HG03159 (cell line): ENCODE measurements around the gene MPZL1.
"Not testable (repeated sequence)": the region's sequence is repeated elsewhere in the genome, so short reads cannot be mapped to it uniquely, and the experiment has no call there.

ENCODE experiments used
- ATAC-seq: cut with Tn5 transposase; IDR thresholded peaks from one replicate; pipeline ENCODE4 v1.9.1; 2021; ENCODE audit warnings: mild to moderate bottlenecking, moderate library complexity; ENCODE audit not compliant: unreplicated experiment

The MPZL1 gene

DNA sequence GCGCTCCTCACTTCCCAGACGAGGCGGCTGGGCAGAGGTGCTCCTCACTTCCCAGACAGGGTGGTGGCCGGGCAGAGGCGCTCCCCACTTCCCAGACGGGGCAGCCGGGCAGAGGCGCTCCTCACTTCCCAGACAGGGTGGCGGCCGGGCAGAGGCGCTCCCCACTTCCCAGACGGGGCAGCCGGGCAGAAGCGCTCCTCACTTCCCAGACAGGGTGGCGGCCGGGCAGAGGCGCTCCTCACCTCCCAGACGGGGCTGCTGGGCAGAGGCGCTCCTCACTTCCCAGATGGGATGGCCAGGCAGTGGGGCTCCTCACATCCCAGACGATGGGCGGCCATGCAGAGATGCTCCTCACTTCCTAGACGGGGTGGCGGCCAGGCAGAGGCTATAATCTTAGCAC, 84.5 kb downstream of the MPZL1 start:
- ATAC-seq = not testable (repeated sequence)

GRCh38 chr1:167806676-167807075, 84.9 kb downstream of the MPZL1 start:
- ATAC-seq = not testable (repeated sequence)

- ATAC-seq = no peak
Measured at GRCh38 chr1:167808104-167808503, 86.3 kb downstream of the MPZL1 start.

DNA sequence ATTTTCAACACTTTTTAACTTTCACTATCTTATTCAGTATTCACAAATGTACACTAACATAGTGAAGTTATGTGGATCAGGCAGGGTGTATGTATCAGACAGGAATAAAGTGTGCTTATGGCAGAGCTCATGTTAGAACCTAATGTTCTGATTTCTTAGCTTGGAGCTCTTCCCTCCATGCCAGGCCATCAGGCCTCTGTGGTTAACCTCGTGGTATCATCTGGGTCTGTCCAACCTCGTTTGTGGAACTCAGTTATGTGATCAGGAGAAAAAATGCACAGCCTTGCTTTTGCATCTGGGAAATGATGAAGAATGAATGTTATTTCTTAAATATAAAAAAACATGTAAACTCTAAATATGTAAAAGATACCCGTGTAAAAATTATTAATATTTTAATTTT, 86.9 kb downstream of the MPZL1 start:
- ATAC-seq = no peak

DNA sequence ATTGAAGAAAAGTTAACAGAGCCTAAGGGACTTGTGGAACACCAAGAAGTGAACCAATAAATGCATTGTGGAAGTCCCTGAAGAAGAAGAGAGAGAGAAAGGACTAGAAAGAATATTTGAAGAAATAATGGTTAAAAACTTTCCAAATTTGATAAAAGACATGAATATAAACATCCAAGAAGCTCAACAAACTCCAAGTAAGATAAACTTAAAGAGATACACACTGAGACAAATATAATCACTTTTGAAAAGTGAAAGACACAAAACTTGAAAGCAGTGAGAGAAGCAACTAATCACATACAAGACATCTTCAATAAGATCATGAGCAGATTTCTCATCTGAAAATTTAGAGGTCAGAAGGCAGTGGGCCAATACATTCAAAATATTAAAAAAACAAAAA, 91.2 kb downstream of the MPZL1 start:
- no peak for ATAC-seq

DNA sequence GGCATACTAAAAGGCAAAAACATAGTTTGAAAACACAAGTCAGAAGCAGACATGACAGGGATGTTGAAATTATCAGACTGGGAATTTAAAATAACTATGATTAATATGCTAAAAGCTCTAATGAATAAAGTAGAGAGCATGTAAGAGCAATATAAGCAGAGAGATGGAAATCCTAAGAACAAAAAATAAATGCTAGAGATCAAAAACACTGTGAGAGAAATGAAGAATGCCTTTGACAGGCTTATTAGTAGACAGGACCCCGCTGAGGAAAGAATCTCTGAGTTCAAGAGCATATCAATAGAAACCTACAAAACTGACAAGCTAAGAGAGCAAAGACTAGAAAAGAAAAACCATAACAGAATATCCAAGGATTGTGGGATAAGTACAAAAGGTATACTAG, 93.9 kb downstream of the MPZL1 start:
- ATAC-seq = no peak

GRCh38 chr1:167819849-167820683, 98.3 kb downstream of the MPZL1 start:
- peak; percentile 62 for ATAC-seq

- no peak for ATAC-seq
Measured at GRCh38 chr1:167820684-167821355, 99.0 kb downstream of the MPZL1 start.

GRCh38 chr1:167821356-167821685, 99.5 kb downstream of the MPZL1 start:
- no peak for ATAC-seq

GRCh38 chr1:167821969-167822685, 100.3 kb downstream of the MPZL1 start:
- ATAC-seq = no peak

DNA sequence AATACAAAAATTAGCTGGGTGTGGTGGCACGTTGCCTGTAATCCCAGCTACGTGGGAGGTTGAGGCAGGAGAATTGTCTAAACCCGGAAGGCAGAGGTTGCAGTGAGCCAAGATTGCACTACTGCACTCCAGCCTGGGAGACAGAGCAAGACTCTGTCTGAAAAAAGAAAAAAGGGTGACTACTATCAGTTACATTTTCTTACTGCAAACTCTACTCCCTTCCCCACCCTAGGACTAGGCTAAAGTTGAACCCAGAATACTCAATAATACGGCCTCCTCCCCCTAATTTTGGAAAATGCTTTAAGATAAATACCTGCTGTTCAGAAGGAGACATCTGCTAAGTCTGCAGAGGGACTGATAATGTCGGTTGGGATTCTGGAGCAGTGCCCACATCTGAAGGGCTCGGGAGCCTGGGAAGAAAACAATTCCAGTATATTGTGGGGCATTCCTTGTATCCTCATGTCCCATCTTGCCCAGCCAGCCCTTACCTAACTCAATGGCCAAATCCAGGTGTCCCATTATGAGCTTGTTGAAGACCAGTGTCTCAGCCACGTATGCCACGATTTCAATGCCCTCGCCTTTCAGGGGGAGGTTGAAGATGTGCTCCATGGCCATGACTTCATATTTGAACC, 102.5 kb downstream of the MPZL1 start:
- ATAC-seq = no peak

GRCh38 chr1:167825419-167826079, 103.8 kb downstream of the MPZL1 start:
- no peak for ATAC-seq

DNA sequence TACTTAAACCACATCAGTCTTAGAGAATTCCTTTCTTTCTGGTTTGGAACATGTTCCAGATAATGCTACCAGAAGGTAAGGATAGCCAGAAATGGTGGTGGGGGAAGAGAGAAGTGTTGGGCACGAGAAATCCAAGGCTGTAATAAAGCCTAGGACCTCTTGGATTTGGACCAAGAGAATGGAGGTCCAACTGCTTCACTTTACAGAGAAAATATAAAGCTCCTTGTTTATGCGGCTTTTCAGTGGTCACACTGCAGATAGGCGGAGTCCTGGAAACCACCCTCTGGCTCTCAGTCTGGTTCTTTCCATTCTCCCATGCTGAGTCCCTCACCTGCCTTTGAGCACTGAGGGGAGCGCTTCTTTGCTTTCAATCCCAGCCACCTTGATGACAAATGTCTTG, 104.3 kb downstream of the MPZL1 start:
- no peak for ATAC-seq

DNA sequence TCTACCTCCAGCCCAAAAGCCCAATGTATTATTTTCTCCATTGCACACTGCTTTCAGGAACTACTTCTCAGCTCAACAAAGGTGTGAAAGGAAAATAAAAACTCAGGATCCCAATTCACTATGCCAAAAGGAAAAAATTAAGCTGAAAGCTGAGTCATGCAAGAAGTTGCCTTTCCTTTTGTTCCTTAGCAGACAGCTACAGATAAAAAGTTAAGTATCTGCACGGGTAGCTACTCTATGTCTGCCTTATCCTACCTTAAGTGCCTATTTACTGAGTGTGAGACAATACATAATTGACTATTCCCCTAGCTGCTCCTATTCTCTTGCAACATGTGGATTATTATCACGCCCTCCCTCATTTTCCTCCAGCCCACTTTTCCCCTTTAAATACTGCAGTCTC, 108.1 kb downstream of the MPZL1 start:
- no peak for ATAC-seq

DNA sequence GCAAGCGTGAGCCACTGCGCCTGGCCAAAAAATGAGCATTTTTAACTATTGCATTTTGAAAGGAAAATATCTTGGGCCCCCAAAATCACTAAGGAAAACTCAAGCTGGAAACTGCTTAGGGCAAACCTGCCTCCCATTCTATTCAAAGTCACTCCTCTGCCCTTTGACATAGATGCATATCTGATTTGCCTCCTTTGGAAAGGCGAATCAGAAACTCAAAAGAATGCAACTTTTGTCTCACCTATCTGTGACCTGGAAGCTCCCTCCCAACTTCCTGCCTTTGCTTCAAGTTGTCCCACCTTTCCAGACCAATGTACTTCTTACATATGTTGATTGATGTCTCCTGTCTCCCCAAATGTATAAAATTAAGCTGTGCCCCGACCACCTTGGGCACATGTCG, 108.9 kb downstream of the MPZL1 start:
- not testable (repeated sequence) for ATAC-seq

DNA sequence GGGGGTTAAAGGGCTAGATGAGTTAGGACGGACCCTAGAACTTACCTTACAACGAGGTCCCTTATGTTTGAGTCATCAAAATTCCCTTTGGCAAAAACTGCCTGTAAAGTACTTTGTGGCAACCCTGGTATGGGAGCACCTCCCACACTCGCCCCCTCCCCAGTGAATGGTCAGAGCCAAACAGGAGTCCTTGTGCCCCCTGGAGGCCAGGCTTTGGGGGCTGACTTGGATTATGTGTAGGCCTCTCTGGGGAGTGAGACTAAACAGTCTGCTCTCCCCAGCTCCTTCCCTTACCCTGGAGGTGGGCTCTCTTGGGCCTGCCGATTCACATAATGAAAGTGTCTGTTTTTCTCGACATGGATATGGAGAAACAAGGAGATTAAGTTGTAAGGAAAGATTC, 110.9 kb downstream of the MPZL1 start:
- no peak for ATAC-seq

DNA sequence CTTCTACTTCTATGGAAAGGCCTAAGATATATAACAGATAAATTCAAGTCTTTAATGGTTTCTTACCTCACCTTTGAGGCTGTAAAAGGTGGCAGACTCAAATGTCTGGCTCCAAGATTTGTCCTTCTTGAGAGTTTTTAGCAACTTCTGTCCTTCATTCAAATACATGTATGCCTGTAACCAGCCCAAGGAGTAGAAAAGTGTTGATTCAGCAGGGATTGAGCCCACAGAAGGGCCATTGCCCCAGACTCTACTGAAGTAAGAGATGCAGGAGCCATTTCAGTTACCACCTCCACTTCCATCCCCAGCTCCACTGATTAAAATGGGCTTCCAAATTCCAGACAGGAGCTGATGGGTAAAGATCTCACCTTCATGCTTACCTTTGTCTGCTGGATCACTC, 112.1 kb downstream of the MPZL1 start:
- ATAC-seq = no peak

DNA sequence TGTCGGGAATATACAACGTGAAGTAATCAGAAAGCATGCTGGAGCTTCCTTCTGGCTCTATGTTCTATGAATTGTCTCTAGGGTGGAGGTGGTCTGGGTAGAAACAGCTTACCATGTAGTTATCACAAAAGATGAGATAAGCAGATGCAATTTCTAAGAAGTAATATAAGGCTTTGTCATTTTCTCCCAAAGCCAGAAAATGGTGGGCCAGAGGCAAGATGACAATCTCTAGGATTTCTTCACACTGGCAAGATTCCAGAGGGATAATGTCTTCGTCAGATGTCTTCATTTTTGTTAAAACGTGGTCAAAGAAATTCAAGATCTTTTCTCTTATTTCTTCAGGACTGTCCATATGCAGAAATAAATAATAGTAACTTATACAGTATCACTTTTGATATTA, 114.4 kb downstream of the MPZL1 start:
- ATAC-seq = no peak

DNA sequence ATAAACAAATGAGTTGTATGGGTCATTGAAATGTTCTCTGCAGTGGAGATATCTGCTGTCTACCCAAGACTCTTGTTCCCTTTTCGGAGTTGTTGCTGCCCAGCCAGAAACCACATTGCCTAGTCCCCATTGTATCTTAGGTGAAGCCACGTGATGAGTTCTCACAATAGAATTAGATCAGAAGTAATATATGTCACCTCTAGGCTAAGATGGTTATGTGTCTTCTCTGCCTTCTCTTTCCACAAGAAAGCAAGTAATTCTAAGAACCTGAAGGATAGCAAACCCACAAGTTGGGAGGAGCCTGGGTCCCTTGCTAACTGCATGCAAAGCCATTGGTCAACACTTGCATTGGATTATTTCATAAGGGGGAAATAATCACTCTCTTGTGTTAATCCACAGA, 115.5 kb downstream of the MPZL1 start:
- no peak for ATAC-seq

DNA sequence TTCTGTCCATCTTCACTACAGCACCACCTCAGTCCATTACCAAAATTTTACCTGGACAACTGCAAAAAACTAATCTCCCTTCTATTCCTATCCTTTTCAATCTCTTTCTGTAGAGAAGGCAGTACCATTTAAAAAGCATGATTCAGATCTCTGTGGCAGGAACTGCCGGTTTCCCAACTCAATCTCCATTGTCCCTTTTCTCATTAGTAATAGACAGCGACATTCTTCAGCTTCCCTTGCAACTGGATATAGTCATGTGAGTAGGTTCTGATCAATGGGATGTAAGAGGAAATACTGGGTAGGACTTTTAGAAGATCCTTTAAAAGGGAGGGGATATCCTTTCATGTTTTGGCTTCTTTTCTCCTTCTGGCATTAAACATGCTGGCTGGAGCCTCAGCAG, 117.2 kb downstream of the MPZL1 start:
- ATAC-seq = no peak
